ENCODE measurements around the gene EIPR1.

Gene EIPR1

DNA sequence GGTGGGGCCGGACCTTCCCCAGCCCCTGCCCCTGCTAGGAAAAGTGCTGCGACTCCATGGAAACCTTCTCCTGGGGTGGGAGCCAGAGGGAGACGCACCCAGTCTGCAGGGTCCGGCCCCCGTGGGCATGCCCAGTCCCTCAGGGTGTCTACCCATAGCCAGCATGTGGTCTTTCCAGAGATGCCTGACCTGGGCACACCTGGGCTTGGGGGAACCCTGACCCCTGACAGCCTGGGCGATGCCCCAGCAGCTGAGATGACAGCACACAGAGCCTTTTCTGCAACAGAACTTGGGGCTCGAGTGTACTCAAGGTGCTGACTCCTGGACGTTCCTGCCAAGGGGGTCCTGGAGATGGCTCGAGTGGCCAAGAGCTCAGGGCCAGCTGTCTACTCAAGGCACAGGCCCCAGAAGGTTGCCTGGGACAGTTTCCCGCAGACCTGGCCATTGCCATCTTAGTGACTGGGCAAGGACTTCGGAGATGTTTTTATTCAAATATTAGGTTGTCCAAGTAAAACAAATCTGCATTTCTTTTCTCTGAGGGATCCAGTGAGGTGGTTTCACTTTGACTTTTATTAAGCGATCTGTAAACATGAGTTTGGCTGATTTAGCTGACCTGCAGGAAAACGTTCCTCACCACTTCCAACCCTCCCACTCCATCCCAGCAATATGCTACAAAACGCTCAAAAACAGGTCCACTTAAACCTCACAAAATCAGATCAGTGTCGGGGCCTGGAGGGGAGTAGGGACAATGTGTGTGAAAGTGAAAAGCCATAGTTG is 228.0 kb downstream of the EIPR1 start:
- Histone ChIP-seq H3K27ac (ENCODE audit: low read depth, low read length) (no peak overlapping the region), H2AFZ (ENCODE audit: insufficient read depth, low read length, poor library complexity) (no peak overlapping the region), H3K14ac (ENCODE audit: low read length) (no peak overlapping the region), H3K4ac (ENCODE audit: low read depth, low read length) (no peak overlapping the region), H3K18ac (ENCODE audit: low read length) (no peak overlapping the region), H3K23ac (ENCODE audit: low read length) (no peak overlapping the region), H3K27me3 (ENCODE audit: insufficient read depth, low read length) (no peaks in the 10 kb centered on the region), H4K12ac (ENCODE audit: low read depth, low read length) (no peak overlapping the region), H4K8ac (ENCODE audit: low read depth, low read length) (no peak overlapping the region), H3K9ac (ENCODE audit: low read length) (no peak overlapping the region), H3K4me2 (ENCODE audit: low read length) (no peak overlapping the region), H2BK12ac (ENCODE audit: low read length) (no peak overlapping the region), H3K4me3 (ENCODE audit: low read depth, low read length) (no peak overlapping the region), H3K4me1 (ENCODE audit: control insufficient read depth in 1 of 2, insufficient read depth in 2 of 2, low read length in 2 of 2) (no peaks in the 10 kb centered on the region), H3K36me3 (ENCODE audit: control insufficient read depth in 1 of 2, insufficient read depth in 2 of 2, low read length in 2 of 2) (no peaks in the 10 kb centered on the region), H3K79me2 (ENCODE audit: control insufficient read depth, insufficient read depth, low read length, poor library complexity) (no peaks in the 10 kb centered on the region), H3K9me3 (ENCODE audit: insufficient read depth, low read depth, low read length) (no peaks in the 10 kb centered on the region), H3K79me1 (ENCODE audit: low read length) (no peaks in the 10 kb centered on the region), H2AK5ac (ENCODE audit: low read length) (no peak overlapping the region), H2BK120ac (ENCODE audit: insufficient read depth, low read length, poor library complexity) (no peak overlapping the region), H2BK5ac (ENCODE audit: low read depth, low read length, poor library complexity) (no peak overlapping the region), H4K91ac (ENCODE audit: low read depth, low read length) (no peak overlapping the region)
- no peak for DNase-seq
- WGBS (ENCODE audit: extremely low coverage, insufficient coverage, insufficient read length) = no CpG with 5 or more reads among the region's 15 CpGs

GRCh38 chr2:3148716-3149115 is 228.9 kb downstream of the EIPR1 start:
- no peak overlapping the region for H3K14ac ChIP-seq (ENCODE audit: low read length)
- no peak overlapping the region for H2BK12ac ChIP-seq (ENCODE audit: low read length)
- no peaks in the 10 kb centered on the region for H3K79me1 ChIP-seq (ENCODE audit: low read length)
- DNase-seq = no peak
- no peak overlapping the region for H3K4me2 ChIP-seq (ENCODE audit: low read length)
- no peak overlapping the region for H4K91ac ChIP-seq (ENCODE audit: low read depth, low read length)
- H3K79me2 ChIP-seq (ENCODE audit: control insufficient read depth, insufficient read depth, low read length, poor library complexity) = no peaks in the 10 kb centered on the region
- H3K4me3 ChIP-seq (ENCODE audit: low read depth, low read length) = no peak overlapping the region
- no CpG with 5 or more reads among the region's 17 CpGs for WGBS (ENCODE audit: extremely low coverage, insufficient coverage, insufficient read length)
- no peak overlapping the region for H3K27ac ChIP-seq (ENCODE audit: low read depth, low read length)
- H3K4me1 ChIP-seq (ENCODE audit: control insufficient read depth in 1 of 2, insufficient read depth in 2 of 2, low read length in 2 of 2) = no peaks in the 10 kb centered on the region
- H2BK5ac ChIP-seq (ENCODE audit: low read depth, low read length, poor library complexity) = no peak overlapping the region
- no peak overlapping the region for H3K18ac ChIP-seq (ENCODE audit: low read length)
- H3K9me3 ChIP-seq (ENCODE audit: insufficient read depth, low read depth, low read length) = no peaks in the 10 kb centered on the region
- no peak overlapping the region for H2AK5ac ChIP-seq (ENCODE audit: low read length)
- no peak overlapping the region for H3K23ac ChIP-seq (ENCODE audit: low read length)
- no peaks in the 10 kb centered on the region for H3K27me3 ChIP-seq (ENCODE audit: insufficient read depth, low read length)
- no peak overlapping the region for H4K8ac ChIP-seq (ENCODE audit: low read depth, low read length)
- H3K4ac ChIP-seq (ENCODE audit: low read depth, low read length) = no peak overlapping the region
- no peak overlapping the region for H2BK120ac ChIP-seq (ENCODE audit: insufficient read depth, low read length, poor library complexity)
- H2AFZ ChIP-seq (ENCODE audit: insufficient read depth, low read length, poor library complexity) = no peak overlapping the region
- H3K36me3 ChIP-seq (ENCODE audit: control insufficient read depth in 1 of 2, insufficient read depth in 2 of 2, low read length in 2 of 2) = no peaks in the 10 kb centered on the region
- no peak overlapping the region for H4K12ac ChIP-seq (ENCODE audit: low read depth, low read length)
- no peak overlapping the region for H3K9ac ChIP-seq (ENCODE audit: low read length)

GRCh38 chr2:3147651-3148530 is 229.7 kb downstream of the EIPR1 start:
- Histone ChIP-seq H2BK5ac (ENCODE audit: low read depth, low read length, poor library complexity) (no peak overlapping the region), H4K12ac (ENCODE audit: low read depth, low read length) (no peak overlapping the region), H3K23ac (ENCODE audit: low read length) (no peak overlapping the region), H3K79me1 (ENCODE audit: low read length) (no peaks in the 10 kb centered on the region), H4K91ac (ENCODE audit: low read depth, low read length) (no peak overlapping the region), H2BK12ac (ENCODE audit: low read length) (no peak overlapping the region), H3K9ac (ENCODE audit: low read length) (no peak overlapping the region), H3K4ac (ENCODE audit: low read depth, low read length) (no peak overlapping the region), H4K8ac (ENCODE audit: low read depth, low read length) (no peak overlapping the region), H2BK120ac (ENCODE audit: insufficient read depth, low read length, poor library complexity) (no peak overlapping the region), H3K9me3 (ENCODE audit: insufficient read depth, low read depth, low read length) (no peaks in the 10 kb centered on the region), H2AK5ac (ENCODE audit: low read length) (no peak overlapping the region), H3K4me1 (ENCODE audit: control insufficient read depth in 1 of 2, insufficient read depth in 2 of 2, low read length in 2 of 2) (no peaks in the 10 kb centered on the region), H3K27ac (ENCODE audit: low read depth, low read length) (no peak overlapping the region), H3K4me3 (ENCODE audit: low read depth, low read length) (no peak overlapping the region), H3K4me2 (ENCODE audit: low read length) (no peak overlapping the region), H3K36me3 (ENCODE audit: control insufficient read depth in 1 of 2, insufficient read depth in 2 of 2, low read length in 2 of 2) (no peaks in the 10 kb centered on the region), H2AFZ (ENCODE audit: insufficient read depth, low read length, poor library complexity) (no peak overlapping the region), H3K27me3 (ENCODE audit: insufficient read depth, low read length) (no peaks in the 10 kb centered on the region), H3K79me2 (ENCODE audit: control insufficient read depth, insufficient read depth, low read length, poor library complexity) (no peaks in the 10 kb centered on the region), H3K18ac (ENCODE audit: low read length) (no peak overlapping the region), H3K14ac (ENCODE audit: low read length) (no peak overlapping the region)
- no CpG with 5 or more reads among the region's 39 CpGs for WGBS (ENCODE audit: extremely low coverage, insufficient coverage, insufficient read length)
- no peak for DNase-seq

DNA sequence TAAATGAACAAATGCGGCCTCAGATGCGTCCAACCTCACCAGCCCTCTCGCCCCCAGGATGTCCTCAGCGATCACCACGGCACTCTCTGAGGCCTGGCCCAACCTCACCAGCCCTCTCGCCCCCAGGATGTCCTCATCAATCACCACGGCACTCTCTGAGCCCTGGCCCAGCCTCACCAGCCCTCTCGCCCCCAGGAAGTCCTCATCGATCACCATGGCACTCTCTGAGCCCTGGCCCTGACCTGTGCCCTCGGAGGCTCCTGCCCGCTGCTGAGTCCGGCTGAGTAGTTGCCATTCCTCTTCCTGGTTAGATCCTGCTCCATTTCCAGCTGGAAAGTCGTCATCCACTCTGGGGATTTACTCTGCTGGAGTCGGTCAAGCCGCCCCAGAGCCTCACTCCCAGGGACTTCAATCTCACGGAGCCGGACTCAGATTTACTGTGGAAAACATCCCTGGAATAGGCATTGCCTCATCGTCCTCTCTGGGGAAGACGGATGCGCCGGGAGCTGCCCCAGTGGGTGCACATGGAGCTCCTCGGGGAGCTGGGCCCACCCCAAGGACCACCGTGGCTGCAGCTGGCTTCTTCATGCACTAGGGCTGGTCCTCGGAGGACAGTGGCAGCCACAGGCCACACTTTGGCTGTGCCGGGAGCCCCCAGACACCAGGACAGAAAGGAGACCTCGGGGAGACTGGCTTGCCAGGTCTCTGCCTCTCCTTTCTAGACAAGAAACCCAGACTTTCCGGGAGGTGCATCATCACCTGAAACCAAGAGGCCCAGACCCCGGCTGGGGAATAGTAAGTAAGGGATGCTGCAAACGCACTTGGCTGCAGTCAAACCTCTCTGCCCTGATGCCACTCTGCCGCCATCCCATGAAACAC is 230.6 kb downstream of the EIPR1 start:
- Histone ChIP-seq H3K14ac (ENCODE audit: low read length) (no peak overlapping the region), H3K9ac (ENCODE audit: low read length) (no peak overlapping the region), H3K79me1 (ENCODE audit: low read length) (no peaks in the 10 kb centered on the region), H2BK5ac (ENCODE audit: low read depth, low read length, poor library complexity) (no peak overlapping the region), H2BK120ac (ENCODE audit: insufficient read depth, low read length, poor library complexity) (no peak overlapping the region), H2AK5ac (ENCODE audit: low read length) (no peak overlapping the region), H3K4me3 (ENCODE audit: low read depth, low read length) (no peak overlapping the region), H4K8ac (ENCODE audit: low read depth, low read length) (no peak overlapping the region), H4K91ac (ENCODE audit: low read depth, low read length) (no peak overlapping the region), H2AFZ (ENCODE audit: insufficient read depth, low read length, poor library complexity) (no peak overlapping the region), H3K27me3 (ENCODE audit: insufficient read depth, low read length) (no peaks in the 10 kb centered on the region), H3K79me2 (ENCODE audit: control insufficient read depth, insufficient read depth, low read length, poor library complexity) (no peaks in the 10 kb centered on the region), H4K12ac (ENCODE audit: low read depth, low read length) (no peak overlapping the region), H3K27ac (ENCODE audit: low read depth, low read length) (no peak overlapping the region), H3K4me1 (ENCODE audit: control insufficient read depth in 1 of 2, insufficient read depth in 2 of 2, low read length in 2 of 2) (no peaks in the 10 kb centered on the region), H3K36me3 (ENCODE audit: control insufficient read depth in 1 of 2, insufficient read depth in 2 of 2, low read length in 2 of 2) (no peaks in the 10 kb centered on the region), H3K9me3 (ENCODE audit: insufficient read depth, low read depth, low read length) (no peaks in the 10 kb centered on the region), H3K4ac (ENCODE audit: low read depth, low read length) (no peak overlapping the region), H3K18ac (ENCODE audit: low read length) (no peak overlapping the region), H3K4me2 (ENCODE audit: low read length) (no peak overlapping the region), H2BK12ac (ENCODE audit: low read length) (no peak overlapping the region), H3K23ac (ENCODE audit: low read length) (no peak overlapping the region)
- no peak for DNase-seq
- no CpG with 5 or more reads among the region's 30 CpGs for WGBS (ENCODE audit: extremely low coverage, insufficient coverage, insufficient read length)
